Gastrocnemius medialis (tissue), 4 donors: ENCODE measurements around the gene CDKN2B-AS1. TPM values are rescaled to one million over a fixed set of nuclear protein-coding genes. Genes with fewer than 3 reads are reported as not detected.

ENCODE experiments used
- ATAC-seq, 2 donors: fragments of 150-250 bp; one replicate each; pipeline ENCODE4 v1.9.1; 2016
- DNase-seq, 2 donors: peaks; one replicate each; pipeline ENCODE4 v3.0.0-alpha.2; 2019
- H3K27ac ChIP-seq, 4 donors: fragments of 200-600 bp; sonication (generic); 1 replicate in 1 of 4; 2 replicates in 3 of 4; pipeline ENCODE4 v1.5.1; 2016 to 2018; ENCODE audit warnings: mild to moderate bottlenecking in 2 of 4, moderate library complexity in 1 of 4
- H3K27me3 ChIP-seq, 3 donors: fragments of 200-600 bp; sonication (generic) in 2 of 3; 1 replicate in 1 of 3; 2 replicates in 2 of 3; pipeline versions ENCODE4 v1.5.1 to v1.6.0; 2016 to 2019; ENCODE audit warnings: mild to moderate bottlenecking in 1 of 3, moderate library complexity in 1 of 3
- H3K36me3 ChIP-seq, 2 donors: fragments of 200-600 bp; sonication (generic) in 1 of 2; one replicate each; pipeline ENCODE4 v1.5.1; 2017 to 2018
- H3K4me1 ChIP-seq, 2 donors: fragments of 200-600 bp; sonication (generic) in 1 of 2; one replicate each; pipeline ENCODE4 v1.5.1; 2016 to 2017; ENCODE audit warnings: mild to moderate bottlenecking in 2 of 2
- H3K4me3 ChIP-seq, 4 donors: fragments of 200-600 bp; sonication (generic) in 3 of 4; 1 replicate in 1 of 4; 2 replicates in 3 of 4; pipeline ENCODE4 v1.5.1; 2016 to 2019; ENCODE audit warnings: mild to moderate bottlenecking in 2 of 4
- H3K9me3 ChIP-seq, 3 donors: fragments of 200-600 bp; sonication (generic) in 2 of 3; 1 replicate in 1 of 3; 2 replicates in 2 of 3; pipeline ENCODE4 v1.5.1; 2016 to 2019
- CTCF ChIP-seq, 5 experiments: fragments of 450-650 bp in 3 of 5; fragments of 200-600 bp in 2 of 5; sonication (generic) in 2 of 5; IDR thresholded peaks in 4 of 5; conservative IDR thresholded peaks in 1 of 5; 1 replicate in 4 of 5; 2 replicates in 1 of 5; pipeline ENCODE4 v1.5.1; 2016 to 2019; ENCODE audit warnings: antibody characterized with exemption in 5 of 5, mild to moderate bottlenecking in 3 of 5, moderate library complexity in 3 of 5
- POLR2A ChIP-seq, 2 donors: fragments of 450-650 bp; IDR thresholded peaks; one replicate each; pipeline ENCODE4 v1.6.1; 2017; ENCODE audit warnings: antibody characterized with exemption in 2 of 2, mild to moderate bottlenecking in 2 of 2, moderate library complexity in 2 of 2
- in situ Hi-C, 4 donors: fragments of 200-750 bp; cut with MboI; loops; one replicate each; pipeline versions ENCODE4 v1.15.0 to v1.8.0; 2017; ENCODE audit warnings: low sequenced_read_pairs in 4 of 4
- intact Hi-C: fragments of 100-400 bp; cut with DNase I; formaldehyde crosslinking; loops from one replicate; pipeline ENCODE4 v1.15.1; 2023; ENCODE audit warnings: low total_unique reads
- total RNA-seq, 4 donors: library from RNA; depleted of rRNA; stranded (reverse); fragments of >200 nt; gene quantifications; one replicate each; pipeline versions ENCODE4 v1.1.0 to v1.2.3, GENCODE V29; 2016

CDKN2B-AS1 gene
- total RNA-seq, 4 donors from 2014 or later, result 0.46 TPM; not detected in 3

GRCh38 chr9:22084336-22085035 lies 89.9 kb downstream of the CDKN2B-AS1 start:
- H3K36me3 ChIP-seq, result no peaks in the 10 kb centered on the region
- ATAC-seq, result peak in 1 of 2 donors; percentile 24
- in situ Hi-C loops, result no loop called here

GRCh38 chr9:22088053-22088716 lies 93.6 kb downstream of the CDKN2B-AS1 start:
- TF ChIP-seq POLR2A (IDR thresholded peaks at IDR 0.05) (no peak), CTCF (IDR thresholded peaks at IDR 0.05 in 4 of 5, conservative IDR thresholded peaks at IDR 0.05 in 1 of 5) (no peak)
- Histone ChIP-seq H3K9me3 (no peaks in the 10 kb centered on the region), H3K27ac (no peak overlapping the region), H3K4me1 (peaks cover 6 to 7% of the 10 kb centered on the region in 2 donors), H3K27me3 (no peaks in the 10 kb centered on the region), H3K36me3 (no peaks in the 10 kb centered on the region), H3K4me3 (no peak overlapping the region)
- intact Hi-C loops (no loop called here), in situ Hi-C loops (no loop called here)
- ATAC-seq (no peak), DNase-seq (no peak)

More at GRCh38 chr9:22084336-22085035, 89.9 kb downstream of the CDKN2B-AS1 start:
- peaks cover 6 to 7% of the 10 kb centered on the region in 2 donors for H3K4me1 ChIP-seq
- no peak overlapping the region for H3K27ac ChIP-seq
- no peak overlapping the region for H3K4me3 ChIP-seq
- TF ChIP-seq CTCF (IDR thresholded peaks at IDR 0.05 in 4 of 5, conservative IDR thresholded peaks at IDR 0.05 in 1 of 5) (no peak), POLR2A (IDR thresholded peaks at IDR 0.05) (no peak)
- intact Hi-C loops, result no loop called here
- H3K9me3 ChIP-seq, result no peaks in the 10 kb centered on the region
- DNase-seq, result no peak
- H3K27me3 ChIP-seq, result no peaks in the 10 kb centered on the region

GRCh38 chr9:22088717-22089061 lies 94.1 kb downstream of the CDKN2B-AS1 start:
- no peak overlapping the region for H3K4me3 ChIP-seq
- DNase-seq (no peak), ATAC-seq (peak in 1 of 2 donors; percentile 44)
- in situ Hi-C loops, result no loop called here
- intact Hi-C loops, result no loop called here
- H3K4me1 ChIP-seq, result peaks cover 6 to 7% of the 10 kb centered on the region in 2 donors
- TF ChIP-seq POLR2A (IDR thresholded peaks at IDR 0.05), result no peak
- TF ChIP-seq CTCF (IDR thresholded peaks at IDR 0.05 in 4 of 5, conservative IDR thresholded peaks at IDR 0.05 in 1 of 5), result no peak
- no peaks in the 10 kb centered on the region for H3K36me3 ChIP-seq
- H3K27me3 ChIP-seq, result no peaks in the 10 kb centered on the region
- H3K9me3 ChIP-seq, result no peaks in the 10 kb centered on the region
- H3K27ac ChIP-seq, result no peak overlapping the region

- H3K27me3 ChIP-seq, result no peaks in the 10 kb centered on the region
- no peaks in the 10 kb centered on the region for H3K36me3 ChIP-seq
- in situ Hi-C loops, result no loop called here
- ATAC-seq (no peak), DNase-seq (no peak)
- no peak overlapping the region for H3K4me3 ChIP-seq
- no peak overlapping the region for H3K27ac ChIP-seq
- intact Hi-C loops, result no loop called here
- H3K9me3 ChIP-seq, result no peaks in the 10 kb centered on the region
- peaks cover 3 to 16% of the 10 kb centered on the region in 2 donors for H3K4me1 ChIP-seq
- TF ChIP-seq POLR2A (IDR thresholded peaks at IDR 0.05), result no peak
- TF ChIP-seq CTCF (IDR thresholded peaks at IDR 0.05 in 4 of 5, conservative IDR thresholded peaks at IDR 0.05 in 1 of 5), result no peak
Measured at GRCh38 chr9:22097707-22098106, 103.1 kb downstream of the CDKN2B-AS1 start.
